HG03342 (cell line): ENCODE results near the gene PCDHA1.

ENCODE experiments used
- ATAC-seq: cut with Tn5 transposase; IDR thresholded peaks from one replicate; pipeline ENCODE4 v1.9.1; 2021; ENCODE audit warnings: mild to moderate bottlenecking, moderate library complexity; ENCODE audit not compliant: unreplicated experiment

The PCDHA1 gene

DNA sequence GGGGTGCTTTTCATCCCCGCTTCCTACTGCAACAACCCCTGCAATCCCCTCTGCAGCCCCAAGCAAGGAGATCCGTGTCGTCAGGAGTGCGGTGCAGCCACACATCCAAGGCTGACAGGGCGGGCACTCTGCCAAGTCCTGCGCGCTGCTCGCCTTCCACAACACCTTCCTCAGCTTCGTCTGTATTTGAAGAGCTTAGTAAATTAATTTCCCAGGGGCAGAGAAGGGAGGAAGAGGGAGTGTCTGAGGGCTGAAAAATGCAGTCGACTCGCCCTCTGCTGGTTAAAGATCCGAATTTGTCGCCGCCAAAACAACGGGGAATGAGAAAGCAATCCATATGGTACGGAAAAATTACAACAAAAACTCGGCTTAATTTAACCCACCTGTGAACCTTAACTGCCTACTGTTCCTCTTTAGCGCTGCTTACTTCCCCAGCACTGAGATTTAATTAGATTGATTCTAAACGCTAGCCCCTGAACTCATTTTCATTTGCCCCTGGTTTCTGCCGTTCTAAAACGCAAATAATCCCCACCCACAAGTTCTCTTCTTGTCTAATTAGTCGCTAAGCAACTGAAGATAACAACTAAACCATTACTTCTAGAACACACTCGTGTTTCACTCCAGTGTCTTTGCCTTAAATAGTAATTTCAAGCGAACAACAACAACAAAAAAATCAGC is 254.3 kb downstream of the PCDHA1 start:
- ATAC-seq, result no peak

DNA sequence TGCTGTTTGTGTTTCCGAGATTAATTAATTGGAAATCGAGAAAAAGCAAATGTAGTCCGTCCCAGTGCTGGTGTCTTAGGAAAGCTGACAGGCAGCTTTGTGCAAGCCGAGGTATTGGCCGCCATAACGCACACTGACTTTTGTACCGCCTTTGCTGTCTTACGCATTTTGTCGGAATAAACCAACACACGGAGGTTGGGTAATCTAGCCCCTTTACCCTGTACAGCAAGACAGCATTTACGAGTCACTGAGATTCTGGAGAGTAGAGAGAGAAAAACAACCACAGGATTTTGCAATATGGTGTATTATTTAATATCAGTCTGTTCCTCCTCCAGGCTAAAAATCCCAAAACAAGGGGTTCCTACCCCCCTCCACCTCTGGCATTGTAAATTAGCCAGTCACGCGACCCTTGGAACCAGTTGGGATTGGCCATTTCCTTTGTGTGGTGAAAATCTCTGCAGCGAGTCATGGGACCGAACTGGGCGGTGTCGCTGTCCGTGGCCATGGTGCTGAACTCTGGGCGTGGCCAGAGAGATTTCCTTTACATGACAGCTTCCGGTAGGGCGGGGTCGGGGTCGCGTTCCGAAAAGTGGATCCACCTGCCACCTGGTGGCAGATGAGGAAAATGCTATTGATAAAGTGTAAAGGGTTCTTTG is 255.0 kb downstream of the PCDHA1 start:
- peak; percentile 88 for ATAC-seq

DNA sequence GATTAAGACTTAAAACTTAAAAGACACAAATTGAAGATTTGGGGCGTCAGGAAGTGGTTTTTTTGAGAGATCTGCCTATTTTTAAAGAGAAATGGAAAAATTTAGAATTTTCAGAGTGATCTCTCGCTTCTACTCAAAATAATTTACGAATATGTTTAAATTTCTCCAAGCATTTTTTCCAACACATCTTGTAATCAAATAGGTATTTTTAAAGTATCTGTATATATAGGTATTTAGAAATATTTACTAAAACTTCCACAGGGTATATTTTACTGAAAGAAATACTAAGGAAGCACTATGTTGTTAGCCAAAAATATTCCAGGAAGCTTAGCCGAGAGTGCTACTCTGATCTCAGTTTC is 255.5 kb downstream of the PCDHA1 start:
- ATAC-seq, result no peak

DNA sequence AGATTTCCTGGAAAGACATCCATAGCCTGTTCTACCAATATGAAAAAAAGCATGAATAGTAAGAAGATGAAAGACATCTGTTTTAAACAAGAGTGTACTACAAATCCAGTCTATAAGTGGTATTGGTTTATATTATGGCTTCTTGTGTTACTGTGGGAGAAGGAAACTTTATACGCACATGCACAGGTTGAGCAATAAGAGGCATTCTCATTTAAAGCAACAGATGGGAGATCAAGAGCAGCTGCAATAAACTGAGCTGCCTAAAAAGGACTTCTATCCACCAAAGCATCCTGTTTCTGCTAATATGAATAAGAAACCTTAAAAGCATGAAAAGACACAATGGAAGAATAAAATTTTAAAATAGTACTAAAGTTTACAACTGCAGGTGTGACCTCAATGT is 256.6 kb downstream of the PCDHA1 start:
- ATAC-seq, result no peak

DNA sequence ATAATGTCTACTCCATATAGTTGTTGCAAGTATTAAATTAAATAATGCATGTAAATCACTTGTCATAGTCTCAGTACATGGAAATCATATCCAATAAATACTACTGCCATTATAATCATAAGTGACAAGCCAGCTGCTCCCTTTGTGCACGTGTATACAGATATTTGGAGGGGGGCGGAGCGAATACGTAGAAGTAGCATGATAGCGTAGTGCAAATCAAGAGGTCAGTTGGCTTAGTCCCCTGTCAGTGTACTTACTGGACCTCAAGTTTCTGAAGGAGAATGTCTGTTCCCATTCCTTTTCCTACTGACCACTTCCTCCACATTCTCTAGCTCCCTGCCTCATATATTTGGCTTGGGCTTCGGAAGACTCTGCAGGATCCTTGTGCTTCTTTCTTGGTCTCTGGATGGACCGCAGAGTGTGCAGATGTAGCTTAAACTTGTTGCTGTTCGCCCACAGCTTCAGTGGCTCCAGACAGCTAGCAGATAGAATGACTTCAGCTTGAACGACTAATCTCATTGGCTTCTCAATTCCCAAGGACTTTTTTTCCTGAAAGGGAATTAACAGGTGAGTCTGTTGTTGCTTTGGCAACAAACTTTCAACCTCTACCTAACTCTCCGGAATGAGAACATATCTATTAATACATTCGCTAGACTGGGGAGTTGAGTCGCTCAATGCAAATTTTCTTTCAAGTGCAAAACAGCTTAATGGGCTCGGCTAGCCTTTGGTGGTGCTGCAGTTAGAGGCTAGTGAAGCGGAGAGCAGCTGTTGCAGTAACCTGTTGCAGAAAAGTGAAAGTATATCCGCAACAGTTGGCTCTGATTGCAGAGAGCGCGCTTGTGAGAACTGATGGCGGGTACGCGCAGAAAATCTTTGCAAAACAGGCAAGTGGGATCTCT is 264.9 kb downstream of the PCDHA1 start, which contains the start of gene PCDHB1:
PCDHB1 (plus strand) TSS at position 753 of the 899 bp plus-strand sequence; CDS start at position 850, 97 bp downstream.
- ATAC-seq, result no peak

DNA sequence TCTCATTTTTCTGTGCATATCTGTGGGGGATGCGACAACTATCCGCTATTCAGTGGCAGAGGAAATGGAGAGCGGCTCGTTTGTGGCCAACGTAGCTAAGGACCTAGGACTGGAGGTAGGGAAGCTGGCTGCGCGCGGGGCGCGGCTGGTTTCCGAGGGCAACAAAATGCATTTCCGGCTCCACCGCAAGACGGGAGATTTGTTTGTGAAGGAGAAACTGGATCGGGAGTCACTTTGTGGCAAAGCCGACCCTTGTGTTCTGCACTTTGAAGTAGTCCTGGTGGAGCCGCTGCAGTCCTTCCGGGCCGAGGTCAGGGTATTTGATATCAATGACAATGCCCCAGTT is 265.6 kb downstream of the PCDHA1 start:
- no peak for ATAC-seq
